Lung (tissue), 12 donors: ENCODE results near the gene CD1D. TPM values are rescaled to one million over a fixed set of nuclear protein-coding genes. Genes with fewer than 3 reads are reported as not detected.

Experiments
- ATAC-seq: fragments of 200-7000 bp; cut with Tn5 transposase; one replicate; pipeline ENCODE4 v1.9.1; 2020; ENCODE audit warnings: moderate number of reproducible peaks; ENCODE audit not compliant: insufficient read depth, low FRiP score
- DNase-seq, 3 donors: peaks; one replicate each; pipeline ENCODE4 v3.0.0-alpha.2; 2013 to 2017
- H3K27ac ChIP-seq, 2 donors: one replicate each; pipeline ENCODE4 v1.5.1; 2013; ENCODE audit warnings: mild to moderate bottlenecking in 2 of 2, moderate library complexity in 2 of 2, control low read depth in 1 of 2, inconsistent platforms in 1 of 2, low read depth in 1 of 2, low read length in 1 of 2
- H3K27me3 ChIP-seq, 3 donors: one replicate each; pipeline ENCODE4 v1.5.1; 2013; ENCODE audit warnings: low read length in 2 of 3; ENCODE audit not compliant: control insufficient read depth in 3 of 3, insufficient read depth in 3 of 3
- H3K36me3 ChIP-seq, 4 donors: one replicate each; pipeline ENCODE4 v1.5.1; 2013; ENCODE audit warnings: low read length in 4 of 4, mild to moderate bottlenecking in 1 of 4, moderate library complexity in 1 of 4; ENCODE audit not compliant: control insufficient read depth in 4 of 4, insufficient read depth in 4 of 4
- H3K4me1 ChIP-seq, 5 donors: one replicate each; pipeline ENCODE4 v1.5.1; 2013; ENCODE audit warnings: low read length in 5 of 5, mild to moderate bottlenecking in 2 of 5, moderate library complexity in 1 of 5; ENCODE audit not compliant: control insufficient read depth in 5 of 5, insufficient read depth in 5 of 5
- H3K4me3 ChIP-seq: one replicate; pipeline ENCODE4 v1.5.1; 2013; ENCODE audit warnings: mild to moderate bottlenecking, control low read depth, moderate library complexity
- H3K9ac ChIP-seq, 2 donors: one replicate each; pipeline ENCODE4 v1.5.1; 2013; ENCODE audit warnings: low read length in 2 of 2, control low read depth in 1 of 2; ENCODE audit not compliant: insufficient read depth in 1 of 2
- H3K9me3 ChIP-seq, 4 donors: one replicate each; pipeline ENCODE4 v1.5.1; 2013; ENCODE audit warnings: low read length in 3 of 4, mild to moderate bottlenecking in 1 of 4, moderate library complexity in 1 of 4; ENCODE audit not compliant: control insufficient read depth in 4 of 4, insufficient read depth in 3 of 4
- CTCF ChIP-seq: IDR thresholded peaks from 2 replicates; pipeline ENCODE4 v1.5.1; 2012; ENCODE audit warnings: mild to moderate bottlenecking; ENCODE audit errors: control extremely low read depth, extremely low read depth
- WGBS, 2 donors: extraction: QIAGEN DNeasy Blood & Tissue Kit; methylation state at CpG; one replicate each; pipeline ENCODE4 v1.1.7; 2013; 5-methylcytosine and 5-hydroxymethylcytosine counted together
- polyA plus RNA-seq, 2 donors: library from polyadenylated mRNA; stranded (reverse); fragments of 200-250 nt; gene quantifications; one replicate each; pipeline ENCODE4 v1.2.1, GENCODE V29; 2013
- total RNA-seq, 2 donors: library from RNA; depleted of rRNA in 1 of 2; stranded (reverse); fragments of >200 nt in 1 of 2; gene quantifications; one replicate each; pipeline ENCODE4 v1.2.1, GENCODE V29; 2014 to 2021
- donor health status: control.
- donor health status: control.
- donor health status: Bipolar disorder and iron deficiency.
- donor health status: healthy.
- donor health status: DM: yes; HTN: yes; CAD: no.

The CD1D gene
- total and polyA plus RNA-seq, 4 donors: 3.5 to 9.9 (median 4.2) TPM

- no peak for ATAC-seq
- 67 to 77% methylated on average over 3 of the region's 3 CpGs for WGBS, 2 donors
Observed at GRCh38 chr1:158147869-158148268, 32.8 kb upstream of the CD1D start.

GRCh38 chr1:158148468-158148867 is 32.2 kb upstream of the CD1D start:
- H3K9ac ChIP-seq: peak overlapping the region in 1 of 2 donors; percentile 78
- no peaks in the 10 kb centered on the region for H3K27me3 ChIP-seq
- ATAC-seq (no peak), DNase-seq (no peak)
- H3K27ac ChIP-seq: peak overlapping the region in 1 of 2 donors; percentile 47
- no peak for TF ChIP-seq CTCF
- 41 to 51% methylated on average over 1 of the region's 1 CpG for WGBS, 2 donors
- H3K4me1 ChIP-seq: peaks cover 0 to 28% (median 16%) of the 10 kb centered on the region in 5 donors
- no peaks in the 10 kb centered on the region for H3K36me3 ChIP-seq
- peaks cover 0 to 2% (median 0%) of the 10 kb centered on the region in 4 donors for H3K9me3 ChIP-seq
- no peak overlapping the region for H3K4me3 ChIP-seq

More at GRCh38 chr1:158147869-158148268, 32.8 kb upstream of the CD1D start:
- Histone ChIP-seq H3K27me3 (no peaks in the 10 kb centered on the region), H3K36me3 (no peaks in the 10 kb centered on the region), H3K9me3 (peaks cover 0 to 2% (median 0%) of the 10 kb centered on the region in 4 donors), H3K9ac (no peak overlapping the region), H3K4me1 (peaks cover 0 to 28% (median 16%) of the 10 kb centered on the region in 5 donors), H3K4me3 (no peak overlapping the region), H3K27ac (peak overlapping the region in 1 of 2 donors; percentile 47)
- no peak for TF ChIP-seq CTCF
- DNase-seq: no peak

- ATAC-seq (no peak), DNase-seq (peak in 1 of 3 donors; percentile 40)
- no peaks in the 10 kb centered on the region for H3K36me3 ChIP-seq
- H3K9ac ChIP-seq: peak overlapping the region in 1 of 2 donors; percentile 78
- TF ChIP-seq CTCF: no peak
- H3K4me3 ChIP-seq: no peak overlapping the region
- H3K4me1 ChIP-seq: peaks cover 0 to 28% (median 16%) of the 10 kb centered on the region in 5 donors
- H3K9me3 ChIP-seq: no peaks in the 10 kb centered on the region
- WGBS, 2 donors: 48 to 56% methylated on average over 8 of the region's 8 CpGs
- H3K27ac ChIP-seq: peak overlapping the region; percentile 36 to 66
- no peaks in the 10 kb centered on the region for H3K27me3 ChIP-seq
Observed at GRCh38 chr1:158149175-158149574, 31.5 kb upstream of the CD1D start.
